Activated naive CD8-positive, alpha-beta T cell treated with anti-CD3 and anti-CD28 coated beads, Interleukin-2, amount 50 U/mL, for 24 hours (primary cell): ENCODE measurements around the gene SLIT3.

ENCODE experiments used
- ATAC-seq: fragments of 150-1000 bp; cut with Tn5 transposase; one replicate; pipeline ENCODE4 v1.10.0; 2021
- DNase-seq: peaks from one replicate; pipeline ENCODE4 v3.0.0; 2021
- H3K27ac Mint-ChIP-seq: one replicate; pipeline ENCODE4 v1.8.0; 2021; ENCODE audit warnings: mild to moderate bottlenecking, mixed read lengths
- H3K27me3 Mint-ChIP-seq: one replicate; pipeline ENCODE4 v1.8.0; 2021; ENCODE audit warnings: mixed read lengths
- H3K36me3 Mint-ChIP-seq: one replicate; pipeline ENCODE4 v1.8.0; 2021; ENCODE audit warnings: low read depth, mixed read lengths
- H3K4me1 Mint-ChIP-seq: one replicate; pipeline ENCODE4 v1.8.0; 2021; ENCODE audit warnings: mixed read lengths
- H3K4me3 Mint-ChIP-seq: one replicate; pipeline ENCODE4 v1.8.0; 2021; ENCODE audit warnings: mild to moderate bottlenecking, moderate library complexity, mixed read lengths
- H3K9me3 Mint-ChIP-seq: one replicate; pipeline ENCODE4 v1.8.0; 2021; ENCODE audit warnings: mixed read lengths

SLIT3 gene

DNA sequence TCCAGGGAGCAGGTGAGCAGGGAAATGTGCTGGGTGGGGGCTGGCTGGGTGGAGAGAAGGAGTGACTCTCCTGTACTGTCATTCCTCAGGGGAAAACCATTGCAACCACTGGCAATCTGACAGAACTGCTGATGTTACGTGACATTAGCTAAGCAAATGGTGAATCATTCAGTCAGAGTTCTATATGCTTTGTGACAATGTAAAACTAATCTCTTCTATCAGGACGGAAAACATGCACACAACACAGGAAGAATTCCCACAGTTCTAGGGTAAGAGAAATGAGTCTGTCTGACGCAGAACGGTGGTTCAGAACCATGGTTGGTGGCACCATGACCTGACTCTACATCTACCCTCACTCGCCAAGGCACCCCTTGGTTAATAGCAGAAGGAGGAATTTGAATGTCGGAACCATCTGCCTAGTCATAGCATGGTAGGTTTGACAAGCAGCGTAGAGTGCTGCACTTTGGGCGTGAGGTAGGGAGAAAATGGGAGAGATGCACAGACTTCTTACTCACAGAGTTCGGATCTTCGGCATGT is 478.1 kb downstream of the SLIT3 start:
- Mint-ChIP-seq H3K9me3 (no peaks in the 10 kb centered on the region), H3K27ac (peak overlapping the region; percentile 87), H3K27me3 (peaks cover 3% of the 10 kb centered on the region), H3K4me3 (peak overlapping the region; percentile 4), H3K36me3 (no peaks in the 10 kb centered on the region), H3K4me1 (peaks cover 23% of the 10 kb centered on the region)
- DNase-seq = no peak
- peak; percentile 81 for ATAC-seq

DNA sequence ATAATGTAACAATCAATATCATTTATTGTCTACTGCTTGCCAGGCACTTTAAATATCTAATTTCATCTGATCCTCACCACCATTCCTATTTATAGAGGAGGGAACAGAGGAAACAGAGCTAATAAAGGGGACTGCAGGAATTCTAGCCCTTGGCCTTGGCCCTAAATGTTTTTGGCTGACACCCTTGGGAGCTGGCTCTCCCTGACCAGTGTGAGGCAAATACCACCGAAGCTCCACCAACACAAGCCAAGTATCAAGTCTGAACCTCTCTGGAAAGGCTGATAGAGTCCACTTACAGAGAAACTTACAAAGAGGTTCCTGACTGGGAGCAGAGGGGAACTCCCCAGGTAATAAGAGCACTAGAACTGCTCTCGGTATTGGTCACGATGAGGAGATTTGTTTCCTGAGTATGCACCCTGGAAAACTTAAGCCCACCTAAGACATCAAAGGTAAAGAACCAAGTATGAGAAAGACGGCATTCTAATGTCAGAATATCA is 478.6 kb downstream of the SLIT3 start:
- no peak for DNase-seq
- ATAC-seq = peak; percentile 70
- Mint-ChIP-seq H3K27ac (peak overlapping the region; percentile 87), H3K4me3 (no peak overlapping the region), H3K9me3 (no peaks in the 10 kb centered on the region), H3K4me1 (peaks cover 23% of the 10 kb centered on the region), H3K27me3 (peaks cover 4% of the 10 kb centered on the region), H3K36me3 (no peaks in the 10 kb centered on the region)

DNA sequence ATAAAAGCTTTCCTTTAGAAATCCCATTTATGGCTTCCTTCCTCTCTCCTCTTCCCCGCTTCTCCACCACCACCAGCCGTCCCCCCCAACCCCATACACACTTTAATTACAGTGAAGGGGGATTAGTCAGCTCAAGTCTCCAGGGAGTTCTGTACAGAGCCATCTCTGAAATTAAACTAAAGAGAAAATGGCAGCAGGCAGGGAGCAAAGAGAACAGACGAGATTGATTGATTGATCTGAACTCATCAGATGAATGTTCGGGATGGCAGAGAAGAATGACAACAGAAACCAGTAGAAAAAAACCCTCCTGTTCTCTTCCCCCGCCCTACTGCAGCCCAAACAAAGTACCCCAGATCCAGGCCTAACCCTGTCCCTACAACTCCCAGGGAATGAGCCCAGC is 480.1 kb downstream of the SLIT3 start:
- DNase-seq (no peak), ATAC-seq (no peak)
- H3K27ac Mint-ChIP-seq = no peak overlapping the region
- no peaks in the 10 kb centered on the region for H3K9me3 Mint-ChIP-seq
- H3K27me3 Mint-ChIP-seq = peaks cover 4% of the 10 kb centered on the region
- no peak overlapping the region for H3K4me3 Mint-ChIP-seq
- H3K36me3 Mint-ChIP-seq = no peaks in the 10 kb centered on the region
- peaks cover 23% of the 10 kb centered on the region for H3K4me1 Mint-ChIP-seq

- Mint-ChIP-seq H3K4me1 (peaks cover 27% of the 10 kb centered on the region), H3K9me3 (no peaks in the 10 kb centered on the region), H3K27ac (no peak overlapping the region), H3K36me3 (no peaks in the 10 kb centered on the region), H3K27me3 (peaks cover 6% of the 10 kb centered on the region), H3K4me3 (no peak overlapping the region)
- ATAC-seq (no peak), DNase-seq (no peak)
These were observed 481.8 kb downstream of the SLIT3 start for GRCh38 chr5:168819004-168819621.

DNA sequence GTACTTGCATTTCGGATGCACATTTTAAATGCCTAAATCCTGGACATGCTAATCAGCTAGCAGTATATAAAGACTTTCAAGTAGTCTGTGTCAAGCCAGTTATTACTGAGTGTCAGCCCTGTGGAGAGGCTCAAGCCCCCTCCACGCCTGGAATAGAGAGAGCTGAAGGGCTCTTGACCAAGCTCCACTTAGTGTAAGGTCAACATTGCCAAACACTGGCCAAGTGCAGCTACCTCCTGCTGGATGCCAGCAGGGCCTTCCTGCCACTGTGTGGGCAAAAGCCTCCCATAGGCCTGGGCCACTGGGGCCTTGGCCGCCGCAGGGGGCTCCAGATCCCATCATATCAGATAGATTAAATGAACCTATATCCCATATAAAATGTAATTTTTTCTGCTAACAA is 482.4 kb downstream of the SLIT3 start:
- ATAC-seq (no peak), DNase-seq (no peak)
- no peaks in the 10 kb centered on the region for H3K36me3 Mint-ChIP-seq
- no peaks in the 10 kb centered on the region for H3K9me3 Mint-ChIP-seq
- peaks cover 6% of the 10 kb centered on the region for H3K27me3 Mint-ChIP-seq
- no peak overlapping the region for H3K27ac Mint-ChIP-seq
- no peak overlapping the region for H3K4me3 Mint-ChIP-seq
- H3K4me1 Mint-ChIP-seq = peaks cover 27% of the 10 kb centered on the region

DNA sequence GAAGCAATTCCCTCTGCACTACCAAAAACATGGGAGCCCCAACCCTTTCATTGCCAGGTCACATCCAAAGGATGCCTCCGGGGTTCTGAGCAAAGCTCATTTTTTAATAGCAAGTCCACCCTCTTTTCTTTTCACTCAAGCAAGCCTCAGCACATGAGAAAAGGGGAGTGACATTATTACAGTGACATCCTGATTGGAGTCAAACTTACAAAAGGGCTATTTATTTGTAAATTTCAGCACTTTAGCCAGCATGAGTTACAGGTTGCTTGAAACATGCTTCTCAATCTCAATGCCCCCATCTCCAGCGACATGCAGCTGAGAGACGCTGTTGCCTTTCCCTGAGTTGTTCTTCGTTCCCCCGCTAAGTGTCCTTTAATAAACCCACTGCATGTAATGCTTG is 483.3 kb downstream of the SLIT3 start:
- Mint-ChIP-seq H3K4me3 (no peak overlapping the region), H3K9me3 (no peaks in the 10 kb centered on the region), H3K27me3 (peaks cover 10% of the 10 kb centered on the region), H3K27ac (no peak overlapping the region), H3K4me1 (peaks cover 18% of the 10 kb centered on the region), H3K36me3 (no peaks in the 10 kb centered on the region)
- DNase-seq (no peak), ATAC-seq (no peak)

DNA sequence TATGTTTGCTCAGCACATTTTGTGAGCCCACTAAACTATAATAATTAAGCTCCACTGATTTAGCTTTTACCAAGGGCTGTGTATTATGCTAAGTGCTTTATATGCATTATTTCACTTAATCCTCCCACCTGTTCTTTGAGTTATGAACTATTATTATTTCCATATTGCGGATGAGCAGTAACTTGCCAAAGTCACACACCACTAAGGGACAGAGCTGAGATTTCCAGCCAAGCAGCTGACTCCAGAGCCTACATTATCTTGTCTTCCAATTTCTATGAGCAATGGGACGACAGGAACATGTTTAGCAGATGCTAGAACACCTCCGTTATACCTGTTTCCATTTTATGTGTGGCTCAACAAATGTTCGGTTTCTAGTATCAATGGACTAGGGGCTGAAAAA is 484.3 kb downstream of the SLIT3 start:
- ATAC-seq (no peak), DNase-seq (no peak)
- no peaks in the 10 kb centered on the region for H3K9me3 Mint-ChIP-seq
- no peaks in the 10 kb centered on the region for H3K36me3 Mint-ChIP-seq
- peaks cover 14% of the 10 kb centered on the region for H3K27me3 Mint-ChIP-seq
- H3K4me3 Mint-ChIP-seq = no peak overlapping the region
- H3K27ac Mint-ChIP-seq = no peak overlapping the region
- peaks cover 10% of the 10 kb centered on the region for H3K4me1 Mint-ChIP-seq

DNA sequence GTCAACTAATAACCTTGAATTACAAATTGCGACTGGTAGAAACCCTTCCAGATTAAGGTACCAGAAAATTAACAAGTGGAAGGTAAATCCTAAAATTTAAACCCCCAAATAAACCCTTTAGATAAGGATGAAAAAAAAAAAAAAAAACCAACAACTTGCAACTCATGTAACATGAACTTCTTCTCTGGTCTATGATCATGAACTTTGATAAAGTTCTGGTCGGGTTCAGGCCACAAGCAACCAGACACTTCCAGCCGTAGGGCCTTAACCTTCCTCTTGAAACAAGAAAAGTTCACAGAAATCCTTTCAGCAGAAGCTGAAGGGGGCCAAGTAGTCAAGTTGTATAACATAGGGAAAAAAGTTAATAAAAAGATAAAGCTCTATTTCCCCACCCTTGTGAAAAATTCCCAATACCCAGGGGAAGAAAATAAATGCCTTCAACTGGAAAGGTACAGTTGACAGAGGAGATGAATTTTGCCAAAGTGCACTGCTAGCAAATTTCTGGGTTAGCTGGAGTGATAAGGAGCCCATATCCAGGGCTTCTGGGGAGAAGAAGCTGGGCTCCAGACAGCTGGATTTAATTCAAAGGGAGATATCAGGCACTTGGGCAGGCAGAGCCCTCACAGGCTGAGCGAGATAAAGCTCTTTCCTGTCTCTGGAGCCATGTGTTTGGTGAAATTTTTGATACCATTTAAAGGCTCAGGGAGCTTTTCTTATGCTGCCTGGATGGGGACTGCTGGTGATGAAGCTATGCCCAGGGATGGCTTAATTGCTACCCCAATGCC is 487.6 kb downstream of the SLIT3 start:
- Mint-ChIP-seq H3K4me1 (peaks cover 4% of the 10 kb centered on the region), H3K9me3 (no peaks in the 10 kb centered on the region), H3K4me3 (no peak overlapping the region), H3K27me3 (peaks cover 14% of the 10 kb centered on the region), H3K36me3 (no peaks in the 10 kb centered on the region), H3K27ac (no peak overlapping the region)
- DNase-seq = no peak
- ATAC-seq = no peak

GRCh38 chr5:168810641-168811040 is 490.3 kb downstream of the SLIT3 start:
- Mint-ChIP-seq H3K4me1 (peaks cover 4% of the 10 kb centered on the region), H3K36me3 (no peaks in the 10 kb centered on the region), H3K9me3 (no peaks in the 10 kb centered on the region), H3K27me3 (peaks cover 19% of the 10 kb centered on the region), H3K4me3 (no peak overlapping the region), H3K27ac (no peak overlapping the region)
- no peak for ATAC-seq
- DNase-seq = no peak

DNA sequence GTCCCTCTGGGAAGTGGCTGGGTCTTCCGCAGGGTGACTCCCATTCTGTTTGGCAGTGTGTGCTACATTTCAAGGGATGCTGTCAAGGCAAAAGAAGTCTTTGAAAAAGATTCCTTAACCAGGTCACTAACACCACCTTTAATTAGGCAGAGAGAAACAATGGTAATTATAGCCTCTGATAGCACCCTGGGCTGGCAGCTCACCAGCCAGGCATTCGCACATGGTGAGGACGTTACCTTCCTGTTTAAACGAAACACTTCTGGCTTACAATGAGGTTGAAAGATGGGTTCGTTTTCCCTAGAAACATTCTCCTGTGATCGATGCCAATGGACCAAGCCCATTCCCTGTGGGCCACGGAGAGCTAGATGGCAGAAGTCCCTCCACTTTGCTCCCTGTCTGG is 491.7 kb downstream of the SLIT3 start:
- Mint-ChIP-seq H3K9me3 (no peaks in the 10 kb centered on the region), H3K4me3 (no peak overlapping the region), H3K27ac (no peak overlapping the region), H3K4me1 (no peaks in the 10 kb centered on the region), H3K36me3 (no peaks in the 10 kb centered on the region), H3K27me3 (peaks cover 19% of the 10 kb centered on the region)
- no peak for DNase-seq
- no peak for ATAC-seq

DNA sequence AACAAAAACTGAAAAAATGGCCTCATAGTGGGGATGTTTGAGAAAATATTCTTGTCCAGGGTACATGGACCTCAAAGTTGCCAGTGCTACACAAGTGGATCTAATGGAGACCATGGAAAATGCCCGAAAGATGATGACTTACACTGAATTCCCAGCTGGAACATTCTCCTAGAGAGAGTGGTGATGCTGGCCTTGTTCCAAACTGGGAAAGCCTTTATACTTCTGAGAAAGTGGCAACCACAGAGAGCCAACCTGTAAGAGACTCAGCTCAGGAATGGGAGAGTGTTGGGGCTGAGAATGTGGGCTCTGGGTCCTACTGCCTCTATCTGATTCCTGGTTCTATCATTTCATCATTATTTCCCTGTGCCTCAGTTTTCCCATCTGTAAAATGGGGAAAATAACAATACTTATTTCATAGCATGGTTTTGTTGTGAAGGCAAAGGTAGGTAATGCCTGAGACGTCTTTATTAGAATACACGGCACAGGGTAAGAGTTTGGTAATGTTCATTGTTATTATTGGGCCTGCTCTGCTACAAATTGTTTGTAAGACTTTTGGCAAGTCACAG is 492.8 kb downstream of the SLIT3 start:
- H3K9me3 Mint-ChIP-seq = no peaks in the 10 kb centered on the region
- no peaks in the 10 kb centered on the region for H3K36me3 Mint-ChIP-seq
- no peaks in the 10 kb centered on the region for H3K4me1 Mint-ChIP-seq
- ATAC-seq = no peak
- DNase-seq = no peak
- no peak overlapping the region for H3K27ac Mint-ChIP-seq
- no peak overlapping the region for H3K4me3 Mint-ChIP-seq
- peaks cover 22% of the 10 kb centered on the region for H3K27me3 Mint-ChIP-seq

DNA sequence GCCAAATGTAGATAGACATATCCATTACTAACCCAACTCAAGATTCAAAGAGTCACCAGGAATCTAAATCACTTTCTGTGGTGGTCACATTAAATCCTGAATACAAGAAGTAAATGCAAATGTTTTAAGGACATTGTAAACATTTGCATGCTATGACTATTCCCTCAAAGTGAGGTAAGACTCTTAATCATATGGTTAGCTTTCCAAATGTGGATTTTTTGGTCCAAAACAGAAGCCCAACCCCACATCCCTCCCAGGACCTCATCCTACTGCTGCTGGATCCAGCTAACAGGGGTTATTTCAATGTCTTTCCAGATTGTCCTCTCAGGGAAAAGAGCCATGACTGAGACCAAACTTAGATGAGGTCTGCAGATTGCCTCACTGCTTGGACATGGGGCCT is 493.7 kb downstream of the SLIT3 start:
- DNase-seq (no peak), ATAC-seq (no peak)
- Mint-ChIP-seq H3K4me1 (peaks cover 3% of the 10 kb centered on the region), H3K27me3 (peaks cover 17% of the 10 kb centered on the region), H3K27ac (no peak overlapping the region), H3K36me3 (no peaks in the 10 kb centered on the region), H3K4me3 (no peak overlapping the region), H3K9me3 (no peaks in the 10 kb centered on the region)

DNA sequence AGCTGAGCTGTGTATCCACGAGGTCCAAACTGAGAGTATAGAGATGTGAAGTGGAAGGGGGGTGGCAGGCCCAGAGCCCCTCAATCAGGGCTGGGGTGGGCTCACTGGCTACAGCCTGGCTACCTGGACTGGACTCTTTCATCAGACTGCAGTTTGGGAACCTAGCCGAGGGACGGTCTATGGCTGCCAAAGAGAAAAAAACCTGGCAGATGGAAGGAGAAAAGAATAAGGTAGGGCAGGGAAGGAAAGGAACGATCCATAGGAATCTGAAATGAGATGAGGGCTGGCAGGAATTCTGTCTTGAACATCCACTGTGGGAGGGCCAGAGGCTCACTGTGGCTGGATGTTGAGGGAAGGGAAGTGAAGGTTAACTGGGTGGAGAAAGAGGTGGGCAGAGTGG is 497.4 kb downstream of the SLIT3 start:
- DNase-seq (no peak), ATAC-seq (no peak)
- peaks cover 19% of the 10 kb centered on the region for H3K4me1 Mint-ChIP-seq
- H3K27me3 Mint-ChIP-seq = peaks cover 11% of the 10 kb centered on the region
- no peak overlapping the region for H3K27ac Mint-ChIP-seq
- H3K36me3 Mint-ChIP-seq = no peaks in the 10 kb centered on the region
- no peak overlapping the region for H3K4me3 Mint-ChIP-seq
- H3K9me3 Mint-ChIP-seq = no peaks in the 10 kb centered on the region

- ATAC-seq (peak; percentile 55), DNase-seq (no peak)
- Mint-ChIP-seq H3K4me3 (peak overlapping the region; percentile 36), H3K4me1 (peaks cover 30% of the 10 kb centered on the region), H3K36me3 (no peaks in the 10 kb centered on the region), H3K27ac (peak overlapping the region; percentile 6), H3K27me3 (peaks cover 5% of the 10 kb centered on the region), H3K9me3 (no peaks in the 10 kb centered on the region)
These were observed 498.6 kb downstream of the SLIT3 start for GRCh38 chr5:168802337-168802736.

GRCh38 chr5:168801567-168801966 is 499.4 kb downstream of the SLIT3 start:
- H3K27me3 Mint-ChIP-seq = peaks cover 5% of the 10 kb centered on the region
- no peak overlapping the region for H3K4me3 Mint-ChIP-seq
- peak overlapping the region; percentile 66 for H3K27ac Mint-ChIP-seq
- no peak for DNase-seq
- no peaks in the 10 kb centered on the region for H3K36me3 Mint-ChIP-seq
- peak; percentile 13 for ATAC-seq
- H3K9me3 Mint-ChIP-seq = no peaks in the 10 kb centered on the region
- peaks cover 33% of the 10 kb centered on the region for H3K4me1 Mint-ChIP-seq
